Stimulated activated CD4-positive, alpha-beta T cell treated with anti-CD3 and anti-CD28 coated beads, Interleukin-15, amount 100 ng/mL, for 1 hour (primary cell): ENCODE data around the gene FOXL1.

Source experiments
- DNase-seq, 2 donors: peaks; one replicate each; pipeline ENCODE4 v3.0.0-alpha.2; 2020; ENCODE audit warnings: low read depth in 1 of 2, low spot score in 1 of 2

The FOXL1 gene

GRCh38 chr16:86604436-86605193 is 26.3 kb downstream of the FOXL1 start:
- peak; percentile 4 to 18 for DNase-seq

DNA sequence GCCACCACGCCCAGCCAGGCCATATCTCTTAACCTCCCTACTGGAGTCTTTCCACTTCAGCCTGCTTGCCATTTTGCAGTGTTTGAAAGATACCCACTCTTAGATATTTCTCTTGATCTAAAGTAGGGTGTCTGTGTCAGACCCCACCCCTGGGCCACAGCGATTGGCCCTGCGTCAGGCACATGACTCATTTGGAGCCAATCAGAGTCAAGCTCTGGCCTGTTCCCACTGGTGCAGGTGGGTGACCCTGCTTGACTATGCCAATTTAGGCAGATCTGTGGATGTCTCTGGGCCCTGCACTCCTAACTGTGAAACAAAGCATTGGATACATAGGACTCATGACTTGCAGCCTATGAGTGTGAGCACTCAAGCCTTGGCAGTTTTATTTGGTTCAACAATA is 27.6 kb downstream of the FOXL1 start:
- DNase-seq, result no peak

GRCh38 chr16:86608301-86608747 is 30.0 kb downstream of the FOXL1 start:
- no peak for DNase-seq

DNA sequence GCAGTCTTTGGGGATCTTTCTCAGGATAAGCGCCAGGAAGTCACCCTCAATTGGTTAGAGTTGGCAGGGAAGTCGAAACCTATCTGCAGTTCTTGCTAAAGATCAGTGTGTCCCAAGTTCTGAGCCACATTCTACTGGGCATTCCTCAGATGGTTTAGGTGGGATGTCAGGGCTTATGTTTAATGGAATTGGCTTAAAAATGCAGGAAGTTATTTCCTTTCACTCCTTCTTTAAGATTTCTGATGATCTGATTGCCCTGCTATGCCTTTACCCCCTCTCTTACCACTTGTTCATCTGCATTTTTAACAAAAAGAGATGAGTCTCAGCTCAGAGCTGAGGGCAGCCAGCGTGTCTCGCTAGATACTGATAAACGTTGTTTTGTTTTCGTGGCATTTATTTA is 30.8 kb downstream of the FOXL1 start:
- DNase-seq, result no peak

DNA sequence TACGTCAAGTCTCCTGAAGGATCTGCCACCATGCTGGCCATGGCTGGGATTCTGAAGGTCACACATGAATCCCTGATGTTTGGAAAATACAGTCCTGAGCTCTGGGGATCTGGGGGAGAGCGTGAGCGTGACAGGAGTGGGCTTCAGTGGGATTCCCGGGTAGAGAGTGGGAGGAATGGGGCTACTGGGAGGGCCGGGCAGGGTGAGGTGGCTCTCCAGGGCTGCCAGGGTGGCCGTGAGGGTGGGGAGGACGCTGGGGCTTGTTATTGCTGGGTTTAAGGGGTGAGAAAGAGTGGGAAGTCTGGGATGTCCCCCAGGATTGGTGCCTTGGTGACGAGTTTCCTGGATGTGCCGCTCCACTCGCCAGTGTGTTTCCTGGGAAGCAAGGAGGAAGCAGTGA is 31.3 kb downstream of the FOXL1 start:
- DNase-seq, result no peak

- no peak for DNase-seq
Measured at GRCh38 chr16:86610779-86611524, 32.6 kb downstream of the FOXL1 start.

GRCh38 chr16:86611525-86611855 is 33.1 kb downstream of the FOXL1 start:
- no peak for DNase-seq

DNA sequence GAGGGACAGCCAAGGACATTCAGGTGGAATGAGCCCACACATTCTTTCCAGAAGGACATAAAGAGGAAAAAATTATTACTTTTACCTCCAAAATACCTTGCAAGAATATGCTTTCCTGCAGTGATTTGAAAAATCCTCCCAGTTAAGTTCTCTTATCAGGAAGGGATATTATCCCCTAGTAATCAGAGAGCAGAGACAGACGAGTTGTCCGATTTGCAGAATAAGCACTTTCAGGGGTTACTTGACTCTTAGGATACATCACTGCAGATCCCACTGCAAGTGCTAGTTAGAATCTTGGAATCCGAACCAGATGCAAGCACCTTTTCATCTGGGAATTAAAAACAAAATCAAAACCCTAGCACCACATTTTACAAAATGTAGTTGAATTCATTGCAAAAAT is 33.6 kb downstream of the FOXL1 start:
- no peak for DNase-seq

- DNase-seq, result no peak
Measured at GRCh38 chr16:86614699-86615098, 36.4 kb downstream of the FOXL1 start.

- no peak for DNase-seq
Measured at GRCh38 chr16:86616906-86617305, 38.6 kb downstream of the FOXL1 start.

GRCh38 chr16:86618431-86619238 is 40.3 kb downstream of the FOXL1 start:
- no peak for DNase-seq

GRCh38 chr16:86619239-86619794 is 41.0 kb downstream of the FOXL1 start:
- DNase-seq, result no peak

DNA sequence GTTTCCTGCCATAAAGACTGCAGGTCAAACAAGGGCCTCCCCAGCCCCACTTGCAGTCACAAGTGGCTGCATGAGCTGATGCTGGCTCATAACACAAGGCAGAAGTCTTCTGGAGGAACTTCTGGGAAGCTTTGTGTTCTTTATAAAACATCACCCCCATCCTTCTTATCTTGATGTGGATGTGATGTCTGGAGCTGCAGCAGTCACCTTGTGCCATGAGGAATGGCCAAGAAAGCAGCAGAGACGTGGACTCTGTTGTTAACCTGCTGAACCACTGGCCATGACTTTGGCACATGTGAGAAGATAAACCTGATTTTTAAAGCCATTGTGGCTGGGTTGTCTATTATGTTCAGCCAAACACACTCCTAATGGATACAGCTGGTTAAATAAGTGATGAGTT is 41.8 kb downstream of the FOXL1 start:
- no peak for DNase-seq

- DNase-seq, result no peak
Measured at GRCh38 chr16:86621966-86622365, 43.6 kb downstream of the FOXL1 start.

DNA sequence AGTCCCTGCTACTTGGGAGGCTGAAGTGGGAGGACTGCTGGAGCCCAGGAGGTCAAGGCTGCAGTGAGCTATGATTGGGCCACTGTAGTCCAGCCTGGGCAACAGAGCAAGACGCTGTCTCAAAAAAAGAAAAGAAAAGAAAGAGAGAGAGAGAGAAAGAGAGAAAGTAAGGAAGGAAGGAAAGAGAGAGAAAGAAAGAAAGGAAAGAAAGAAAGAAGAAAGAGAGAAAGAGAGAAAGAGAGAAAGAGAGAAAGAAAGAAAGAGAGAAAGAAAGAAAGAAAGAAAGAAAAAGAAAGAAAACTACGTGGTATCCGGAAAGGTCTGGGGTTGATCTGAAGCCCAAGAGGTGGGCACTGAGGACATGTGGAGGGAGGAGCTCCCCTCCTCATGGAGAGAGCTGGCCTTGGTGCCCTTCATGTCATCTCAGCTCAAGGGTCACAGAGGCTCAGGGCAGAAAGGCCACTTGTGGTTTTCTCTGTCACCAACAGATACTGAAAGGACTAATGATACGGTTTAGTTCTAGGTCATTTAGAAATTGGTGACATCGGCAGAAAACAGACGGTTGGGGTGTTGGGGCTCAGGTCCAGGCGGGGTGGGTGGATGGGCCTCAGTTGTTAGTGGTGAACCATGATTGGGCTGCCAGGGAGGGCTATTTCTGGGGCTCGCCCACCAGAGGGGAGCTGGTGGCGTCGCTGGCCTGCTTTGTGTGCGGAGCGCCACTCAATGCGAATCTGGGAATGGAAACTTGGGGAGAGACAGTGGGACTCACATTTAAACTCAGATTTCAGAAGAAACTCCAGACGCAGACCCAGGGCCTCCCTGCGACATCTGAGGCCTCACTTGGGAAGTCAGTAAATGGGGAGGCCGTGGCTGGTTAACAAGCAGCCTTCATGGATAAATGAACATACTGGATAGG is 44.6 kb downstream of the FOXL1 start:
- no peak for DNase-seq

- no peak for DNase-seq
Measured at GRCh38 chr16:86625029-86625428, 46.7 kb downstream of the FOXL1 start.

- no peak for DNase-seq
Measured at GRCh38 chr16:86625821-86626220, 47.5 kb downstream of the FOXL1 start.

- no peak for DNase-seq
Measured at GRCh38 chr16:86626284-86626683, 47.9 kb downstream of the FOXL1 start.

GRCh38 chr16:86626966-86627365 is 48.6 kb downstream of the FOXL1 start:
- no peak for DNase-seq

DNA sequence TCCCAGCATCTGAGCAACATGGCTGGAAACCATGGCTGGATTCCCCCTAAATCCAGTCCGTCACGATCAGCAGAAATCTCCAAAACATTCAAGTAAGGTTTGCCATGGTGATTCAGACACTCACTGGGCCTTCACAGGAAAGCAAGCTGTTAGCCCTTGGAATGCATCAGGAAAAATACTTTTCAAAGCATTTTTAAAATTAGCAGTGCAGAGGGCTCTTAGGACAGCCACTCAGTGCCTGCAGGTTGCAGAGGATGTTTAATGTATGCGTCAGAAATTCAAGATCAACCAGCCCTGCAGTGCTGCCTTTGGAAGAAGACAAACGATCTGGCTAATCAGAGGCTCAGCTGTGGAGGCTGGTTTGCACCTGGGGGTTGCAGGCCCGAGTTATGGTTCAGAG is 50.3 kb downstream of the FOXL1 start:
- DNase-seq, result no peak

DNA sequence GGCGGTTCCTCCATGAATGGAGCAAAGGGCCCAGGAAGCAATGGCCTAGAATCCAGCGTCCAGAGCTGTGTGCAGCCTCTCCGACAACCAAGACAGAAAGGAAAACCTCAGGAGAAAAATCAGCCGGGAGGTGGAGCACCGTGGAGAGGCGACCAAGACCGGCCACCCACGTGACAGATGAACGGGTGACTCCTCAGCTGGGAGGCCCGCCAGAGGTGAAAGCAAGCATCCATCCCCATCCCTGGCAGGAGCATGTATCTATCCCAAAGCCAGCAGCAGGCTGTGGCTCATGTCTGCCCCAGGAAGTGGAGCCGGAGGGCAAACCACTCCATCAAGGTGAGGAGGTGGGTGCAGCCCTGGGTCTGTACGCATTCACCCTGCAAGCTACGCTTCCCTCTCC is 52.1 kb downstream of the FOXL1 start:
- DNase-seq, result no peak
